ENCODE data around the gene CCS.

Gene CCS

DNA sequence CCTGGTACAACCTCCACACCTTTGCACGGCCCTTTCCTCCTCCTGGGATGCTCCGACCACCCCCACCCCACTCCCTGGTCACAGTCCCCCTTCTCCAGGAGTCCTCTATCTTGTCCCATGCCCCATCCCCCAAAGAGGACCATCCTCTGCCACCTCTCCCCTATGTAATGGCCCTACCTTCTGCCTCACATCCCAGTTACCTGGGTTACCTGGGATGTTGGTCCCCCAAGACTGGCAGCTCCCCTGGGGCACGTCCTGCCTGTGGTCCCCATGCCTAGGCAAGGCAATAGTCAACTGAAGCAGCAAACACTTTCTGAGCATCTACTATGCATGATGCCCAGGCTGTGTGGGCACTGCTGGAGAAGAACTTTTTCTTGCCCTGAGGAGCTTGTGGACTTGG lies 37.6 kb upstream of the CCS start:
- no peak overlapping the region for H3K4me3 ChIP-seq (ENCODE audit: low read depth, low read length)
- in situ Hi-C loops (cut with HindIII; ENCODE audit: low sequenced_read_pairs): no loop called here
- DNase-seq (ENCODE audit: low read depth): no peak
- TF ChIP-seq CTCF (IDR thresholded peaks at IDR 0.05; ENCODE audit: low read depth, low read length, missing control alignments): no peak

DNA sequence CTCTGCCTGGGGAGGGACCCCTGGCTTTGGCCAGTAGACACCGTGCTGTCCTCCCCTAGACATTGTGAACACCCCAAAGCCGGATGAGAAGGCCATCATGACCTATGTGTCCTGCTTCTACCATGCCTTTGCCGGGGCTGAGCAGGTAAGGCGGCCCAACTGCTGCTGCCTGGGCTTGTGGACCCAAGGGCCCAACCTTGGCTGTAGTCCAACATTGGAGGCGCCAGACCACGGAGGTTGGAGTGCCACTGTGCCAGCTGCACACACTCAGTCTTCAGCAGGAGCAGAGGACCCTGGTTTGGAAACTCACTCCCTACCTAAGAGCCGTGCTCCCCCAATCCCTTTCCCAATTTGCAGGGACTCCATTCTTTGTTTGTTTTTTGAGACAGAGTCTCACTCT lies 36.9 kb upstream of the CCS start:
- no peak for TF ChIP-seq CTCF (IDR thresholded peaks at IDR 0.05; ENCODE audit: low read depth, low read length, missing control alignments)
- no peak for DNase-seq (ENCODE audit: low read depth)
- in situ Hi-C loops (cut with HindIII; ENCODE audit: low sequenced_read_pairs): no loop called here
- H3K4me3 ChIP-seq (ENCODE audit: low read depth, low read length): no peak overlapping the region

GRCh38 chr11:66557733-66558326 lies 35.2 kb upstream of the CCS start:
- no peak overlapping the region for H3K4me3 ChIP-seq (ENCODE audit: low read depth, low read length)
- no peak for DNase-seq (ENCODE audit: low read depth)
- no peak for TF ChIP-seq CTCF (IDR thresholded peaks at IDR 0.05; ENCODE audit: low read depth, low read length, missing control alignments)
- in situ Hi-C loops (cut with HindIII; ENCODE audit: low sequenced_read_pairs): no loop called here

DNA sequence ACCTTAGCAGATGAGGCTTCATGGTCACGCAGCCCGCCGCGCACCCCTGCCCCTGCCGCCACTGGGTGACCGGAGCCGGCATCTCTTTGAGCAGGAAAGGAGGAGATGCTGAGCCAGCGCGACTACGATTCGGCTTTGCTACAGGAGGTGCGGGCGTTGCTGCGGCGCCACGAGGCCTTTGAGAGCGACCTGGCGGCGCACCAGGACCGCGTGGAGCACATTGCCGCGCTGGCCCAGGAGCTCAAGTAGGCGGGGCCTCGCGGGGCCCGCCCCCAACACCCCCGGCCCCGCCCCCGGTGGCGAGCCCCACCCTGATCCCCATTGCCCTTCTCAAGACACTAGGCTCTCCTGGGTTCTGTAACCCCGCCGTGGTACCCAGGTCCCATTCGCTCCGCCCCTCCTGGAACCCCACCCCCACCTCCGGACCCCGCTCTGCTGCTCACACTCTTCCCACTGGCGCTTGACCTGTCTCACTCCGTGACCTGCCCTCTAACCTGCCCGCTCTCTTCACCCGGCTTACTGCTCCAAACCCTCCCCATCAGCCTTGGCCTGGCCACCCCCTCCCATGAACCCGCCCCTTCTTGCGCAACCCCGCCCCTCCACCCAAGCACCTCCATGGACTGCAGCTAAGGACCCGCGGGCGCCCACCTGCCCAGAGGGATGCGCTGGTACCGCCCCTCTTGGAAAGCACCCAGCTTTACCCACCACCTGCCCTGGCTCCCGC lies 33.7 kb upstream of the CCS start:
- no peak for DNase-seq (ENCODE audit: low read depth)
- no peak overlapping the region for H3K4me3 ChIP-seq (ENCODE audit: low read depth, low read length)
- in situ Hi-C loops (cut with HindIII; ENCODE audit: low sequenced_read_pairs): no loop called here
- TF ChIP-seq CTCF (IDR thresholded peaks at IDR 0.05; ENCODE audit: low read depth, low read length, missing control alignments): no peak

DNA sequence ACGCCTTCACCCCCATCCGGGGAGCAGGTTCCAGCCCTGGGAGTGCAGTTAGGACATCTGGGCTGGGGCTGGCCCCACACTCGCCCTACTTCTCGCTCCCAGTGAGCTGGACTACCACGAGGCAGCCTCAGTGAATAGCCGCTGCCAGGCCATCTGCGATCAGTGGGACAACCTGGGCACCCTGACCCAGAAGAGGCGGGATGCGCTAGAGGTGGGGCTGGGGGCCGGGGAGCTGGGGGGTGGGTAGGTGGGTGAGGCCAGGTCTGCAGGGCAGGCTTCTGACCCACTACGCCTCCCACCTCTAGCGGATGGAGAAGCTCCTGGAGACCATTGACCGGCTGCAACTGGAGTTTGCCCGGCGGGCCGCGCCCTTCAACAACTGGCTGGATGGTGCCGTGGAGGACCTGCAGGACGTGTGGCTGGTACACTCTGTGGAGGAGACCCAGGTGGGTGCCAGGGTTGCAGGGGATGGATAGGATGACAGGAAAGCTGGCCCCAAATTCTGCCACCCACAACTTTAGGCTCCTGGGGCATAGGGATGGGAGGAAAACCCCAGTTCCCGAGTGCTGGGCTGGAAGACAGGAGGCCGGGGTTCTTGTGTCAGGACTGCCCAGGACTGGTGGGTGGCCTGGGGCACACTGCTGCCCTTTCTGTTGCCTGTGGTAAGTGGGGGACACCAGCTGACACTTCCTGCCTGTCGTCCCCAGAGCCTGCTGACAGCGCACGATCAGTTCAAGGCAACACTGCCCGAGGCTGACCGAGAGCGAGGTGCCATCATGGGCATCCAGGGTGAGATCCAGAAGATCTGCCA lies 32.9 kb upstream of the CCS start:
- H3K4me3 ChIP-seq (ENCODE audit: low read depth, low read length): no peak overlapping the region
- no peak for TF ChIP-seq CTCF (IDR thresholded peaks at IDR 0.05; ENCODE audit: low read depth, low read length, missing control alignments)
- no peak for DNase-seq (ENCODE audit: low read depth)
- in situ Hi-C loops (cut with HindIII; ENCODE audit: low sequenced_read_pairs): no loop called here

GRCh38 chr11:66561178-66561974 lies 31.6 kb upstream of the CCS start:
- DNase-seq (ENCODE audit: low read depth): no peak
- no peak for TF ChIP-seq CTCF (IDR thresholded peaks at IDR 0.05; ENCODE audit: low read depth, low read length, missing control alignments)
- H3K4me3 ChIP-seq (ENCODE audit: low read depth, low read length): no peak overlapping the region
- in situ Hi-C loops (cut with HindIII; ENCODE audit: low sequenced_read_pairs): no loop called here
